NCI-H1092 (cell line): Measurements from ENCODE around the gene DNAI7.

ENCODE experiments used
- DNase-seq: peaks from one replicate; lab custom pipeline; 2025; lab: John Stamatoyannopoulos, UW

The DNAI7 gene

GRCh38 chr12:25195056-25195971 lies at the start of gene DNAI7, which contains the start of gene ETFRF1:
DNAI7 (minus strand) TSS chr12:25195160; CDS start chr12:25195078, 82 bp downstream.
ETFRF1 (plus strand) TSS chr12:25195237; CDS start chr12:25203957, 8,720 bp downstream.
- DNase-seq = peak; percentile 93

DNA sequence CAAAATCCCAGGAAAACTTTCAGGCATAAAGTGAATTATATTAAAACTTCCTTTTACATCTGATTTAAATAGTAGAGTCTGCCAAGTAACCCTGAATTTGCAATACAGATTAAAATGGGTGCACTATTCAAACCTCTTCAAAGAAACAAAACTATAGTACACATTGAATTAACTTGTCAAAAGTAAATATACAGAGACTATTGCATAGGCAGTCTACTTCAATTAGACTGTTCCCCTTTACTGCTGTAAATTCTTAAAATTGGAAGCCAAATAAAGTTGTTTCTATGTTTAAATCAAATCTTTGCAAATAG lies 48.7 kb upstream of the DNAI7 start:
- DNase-seq = no peak

DNA sequence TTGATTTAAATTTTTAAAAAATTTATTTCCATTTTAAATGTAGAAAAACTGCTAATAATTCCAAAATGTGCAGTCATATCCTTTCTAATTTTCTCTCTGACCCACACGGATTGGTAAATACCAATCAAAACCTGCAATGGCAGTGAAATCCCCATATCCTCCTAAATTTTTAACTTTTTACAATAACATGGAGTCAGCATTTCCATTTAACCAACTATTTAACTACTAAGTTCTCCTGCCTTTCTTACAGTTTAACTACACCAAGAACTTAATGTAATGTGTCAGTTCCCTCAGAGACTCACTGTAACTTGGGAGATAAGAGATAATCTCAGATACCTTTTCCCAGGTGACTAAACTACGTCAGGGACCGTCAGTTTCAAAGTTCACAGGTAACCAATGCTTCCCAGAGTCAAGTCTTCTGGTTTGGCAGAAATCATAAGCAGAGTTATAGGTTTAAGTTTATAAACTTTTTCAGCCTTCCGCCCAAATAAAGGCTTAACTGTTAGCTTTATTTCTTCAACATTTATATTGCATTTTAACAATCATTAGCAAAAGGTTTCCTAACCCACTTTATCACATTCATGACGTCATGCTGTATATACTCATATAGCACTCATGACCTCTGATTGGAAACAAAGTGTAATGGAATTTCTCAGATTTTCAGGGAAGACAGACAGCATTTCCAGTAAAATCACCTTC lies 48.2 kb upstream of the DNAI7 start:
- DNase-seq = no peak

- DNase-seq = peak; percentile 2
These were observed 46.4 kb upstream of the DNAI7 start for GRCh38 chr12:25241167-25242020.

GRCh38 chr12:25236626-25237025 lies 41.7 kb upstream of the DNAI7 start:
- no peak for DNase-seq

DNA sequence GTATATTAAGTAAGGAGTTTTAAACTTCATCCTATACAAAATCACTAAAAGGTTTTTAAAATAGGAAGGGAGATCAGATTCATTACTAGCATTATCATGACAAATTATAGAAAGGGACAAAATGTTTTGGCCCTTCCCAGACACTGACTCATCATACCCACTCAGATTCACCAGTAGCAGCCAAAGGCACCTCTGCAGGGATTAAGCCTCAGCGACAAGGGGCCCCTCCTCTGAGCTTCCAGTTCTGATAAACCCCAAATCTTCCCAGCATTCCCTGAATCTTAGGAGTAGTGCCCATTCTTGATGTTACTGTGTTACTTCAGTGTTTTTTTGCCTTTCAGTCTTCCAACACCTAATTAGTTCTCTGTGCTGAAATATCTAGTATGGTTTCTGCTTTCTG lies 41.2 kb upstream of the DNAI7 start:
- no peak for DNase-seq

GRCh38 chr12:25213338-25213737 lies 18.4 kb upstream of the DNAI7 start:
- DNase-seq = no peak

- DNase-seq = no peak
These were observed 13.6 kb upstream of the DNAI7 start for GRCh38 chr12:25208554-25208953.

- no peak for DNase-seq
These were observed 12.9 kb upstream of the DNAI7 start for GRCh38 chr12:25207846-25208245.

GRCh38 chr12:25207411-25207810 lies 12.5 kb upstream of the DNAI7 start:
- DNase-seq = no peak

DNA sequence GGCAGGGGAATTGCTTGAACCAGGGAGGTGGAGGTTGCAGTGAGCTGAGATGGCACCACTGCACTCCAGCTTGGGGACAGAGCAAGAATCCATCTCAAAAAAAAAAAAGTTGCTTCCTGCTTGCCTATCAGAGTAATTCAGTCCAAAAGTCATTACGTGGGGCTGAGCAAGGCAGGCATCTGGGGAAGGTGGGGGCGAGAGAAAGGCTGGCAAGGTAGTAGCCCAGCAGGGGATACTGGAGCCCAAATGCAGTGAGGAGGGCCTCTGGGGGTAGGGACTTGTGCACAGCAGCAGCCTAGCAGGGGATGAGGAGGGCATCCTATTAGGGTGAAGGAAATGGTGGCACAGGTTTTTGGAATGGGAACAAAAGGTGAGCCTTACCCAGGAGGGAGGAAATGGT lies 7.2 kb upstream of the DNAI7 start:
- no peak for DNase-seq

- no peak for DNase-seq
These were observed 5.7 kb upstream of the DNAI7 start for GRCh38 chr12:25200703-25201102.

- DNase-seq = no peak
These were observed 2.6 kb upstream of the DNAI7 start for GRCh38 chr12:25197608-25198007.

DNA sequence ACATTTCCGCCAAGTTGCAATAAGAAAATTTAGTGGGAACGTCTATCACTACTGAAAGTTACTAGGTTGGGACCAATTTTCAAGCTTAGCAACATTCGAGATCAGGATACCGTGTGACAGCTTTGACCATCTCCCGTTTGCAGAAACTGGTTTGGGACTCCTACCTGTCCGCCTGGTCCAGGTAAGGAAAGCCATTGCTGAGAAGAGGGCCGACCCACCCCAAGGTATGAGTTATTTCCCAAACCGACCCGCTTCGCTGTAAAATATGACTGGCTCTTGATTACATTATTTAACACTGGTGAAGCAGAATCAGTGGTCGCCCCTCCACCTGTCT lies 271 bp downstream of the DNAI7 start:
- no peak for DNase-seq

DNA sequence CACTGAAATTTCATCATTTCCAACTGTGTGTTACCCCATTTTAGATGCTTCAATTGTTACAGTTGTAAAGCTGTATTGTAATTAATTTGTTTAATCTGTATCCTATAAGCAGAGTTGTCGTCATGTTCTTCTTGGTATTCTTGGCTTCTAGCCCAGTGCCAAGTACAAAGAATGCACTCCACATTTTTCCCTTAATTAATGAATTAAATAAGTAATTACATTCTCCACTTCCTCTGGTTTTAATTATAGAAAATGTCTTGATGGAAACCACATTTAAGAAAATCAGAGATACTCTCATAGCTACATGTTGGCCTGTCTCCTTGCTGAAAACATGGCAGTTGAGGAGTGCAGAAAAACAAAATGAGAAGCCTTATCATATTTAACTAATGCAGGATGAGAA lies 746 bp downstream of the DNAI7 start:
- DNase-seq = no peak

DNA sequence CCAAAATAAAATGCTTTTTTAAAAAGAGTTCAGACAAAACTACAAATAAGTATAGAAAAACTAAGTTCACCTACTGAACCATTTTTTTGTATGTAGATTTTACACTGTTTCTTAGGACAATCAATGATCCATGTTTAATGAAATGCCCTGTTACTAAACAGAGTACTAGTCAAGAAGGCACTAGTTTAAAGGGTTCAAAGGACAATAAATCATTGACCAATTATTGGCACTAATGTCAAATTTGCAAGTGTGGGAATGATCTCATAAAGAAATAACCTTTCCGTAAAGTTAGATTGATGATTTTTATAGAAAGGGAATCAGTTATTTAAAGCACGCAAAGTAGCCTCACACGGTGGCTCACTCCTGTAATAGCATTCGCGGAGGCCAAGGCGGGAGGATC lies 4.2 kb downstream of the DNAI7 start:
- no peak for DNase-seq

- no peak for DNase-seq
These were observed 5.3 kb downstream of the DNAI7 start for GRCh38 chr12:25189656-25190055.

- DNase-seq = no peak
These were observed 7.2 kb downstream of the DNAI7 start for GRCh38 chr12:25187781-25188180.

DNA sequence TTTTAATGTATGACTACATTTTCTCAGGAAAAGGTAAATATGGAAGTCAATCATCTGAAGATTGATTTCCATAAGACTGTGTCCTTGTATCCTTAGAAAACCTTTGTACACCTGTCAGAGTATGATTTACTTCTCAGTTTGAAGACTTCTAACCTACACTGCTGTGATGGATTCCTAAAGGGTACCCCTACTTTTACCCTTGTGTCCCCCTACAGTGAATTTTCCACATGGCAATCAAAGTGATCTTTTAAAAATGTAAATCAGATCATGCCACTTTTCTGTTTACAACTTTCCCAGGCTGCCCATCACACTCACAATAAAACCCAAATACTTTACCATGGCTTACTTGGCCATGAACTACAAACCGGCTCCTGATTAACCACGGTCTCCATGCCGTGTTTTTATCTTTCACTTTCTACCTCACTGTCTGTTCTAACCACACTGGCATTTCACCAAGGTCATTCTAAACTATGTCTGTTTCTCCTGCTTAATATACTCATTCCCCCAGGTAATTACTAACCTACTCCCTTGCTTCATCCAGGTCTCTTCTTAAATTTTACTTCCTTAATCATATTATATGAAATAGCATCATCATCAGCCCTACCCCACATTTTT lies 8.1 kb downstream of the DNAI7 start:
- DNase-seq = no peak

DNA sequence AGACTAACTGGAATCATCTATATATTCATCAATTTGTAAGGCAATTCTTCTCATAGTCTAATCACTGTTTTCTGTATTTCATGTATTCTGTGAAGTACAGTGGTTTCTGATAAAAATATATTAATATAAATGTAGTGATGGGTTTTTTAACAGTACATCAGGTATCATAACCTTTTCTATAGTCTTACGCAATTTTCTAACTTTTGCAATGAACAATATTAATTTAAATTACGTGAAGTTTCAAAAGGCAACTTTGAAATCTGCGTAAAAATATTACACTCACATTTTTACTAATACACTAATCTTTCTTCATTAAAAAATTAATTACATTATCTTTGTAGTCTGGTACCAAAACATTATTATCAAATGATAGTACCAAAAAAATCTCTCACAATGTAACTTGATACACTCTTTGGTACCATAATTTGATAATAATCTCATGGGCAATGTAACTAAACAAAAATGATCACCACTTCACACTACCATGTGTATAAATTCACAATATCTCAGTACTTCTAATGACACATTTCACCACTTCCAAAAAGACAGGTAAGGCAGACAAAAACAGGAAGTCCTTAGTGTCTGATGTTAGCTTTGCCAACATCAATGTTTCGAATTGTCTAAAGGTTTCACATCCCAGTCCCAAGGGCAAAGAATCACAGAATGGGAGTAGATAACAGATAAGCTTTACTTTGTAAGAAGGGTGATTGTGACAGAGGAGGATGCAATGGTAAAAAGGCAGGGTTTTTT lies 8.7 kb downstream of the DNAI7 start:
- DNase-seq = no peak

GRCh38 chr12:25184132-25184531 lies 10.8 kb downstream of the DNAI7 start:
- DNase-seq = no peak
